ENCODE data around the gene PDE3A.

DNA sequence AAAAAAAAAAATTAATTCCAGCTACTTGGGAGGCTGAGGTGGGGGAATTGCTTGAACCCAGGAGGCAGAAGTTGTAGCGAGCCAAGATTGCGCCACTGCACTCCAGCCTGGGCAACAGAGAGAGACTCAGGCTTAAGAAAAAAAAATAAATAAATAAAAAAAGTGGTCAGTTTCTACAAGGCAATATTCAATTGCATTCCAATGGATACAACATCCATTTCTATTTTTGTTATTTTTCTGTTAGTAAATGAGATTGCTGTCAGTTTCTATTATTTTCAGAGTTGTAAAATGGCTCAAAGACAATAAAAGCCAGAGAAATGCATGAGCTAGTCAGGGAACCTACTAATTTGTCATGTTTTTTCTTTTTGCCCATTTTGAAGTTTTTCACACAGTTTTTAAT, 119.2 kb downstream of the PDE3A start:
- TF ChIP-seq, protein P1, sequence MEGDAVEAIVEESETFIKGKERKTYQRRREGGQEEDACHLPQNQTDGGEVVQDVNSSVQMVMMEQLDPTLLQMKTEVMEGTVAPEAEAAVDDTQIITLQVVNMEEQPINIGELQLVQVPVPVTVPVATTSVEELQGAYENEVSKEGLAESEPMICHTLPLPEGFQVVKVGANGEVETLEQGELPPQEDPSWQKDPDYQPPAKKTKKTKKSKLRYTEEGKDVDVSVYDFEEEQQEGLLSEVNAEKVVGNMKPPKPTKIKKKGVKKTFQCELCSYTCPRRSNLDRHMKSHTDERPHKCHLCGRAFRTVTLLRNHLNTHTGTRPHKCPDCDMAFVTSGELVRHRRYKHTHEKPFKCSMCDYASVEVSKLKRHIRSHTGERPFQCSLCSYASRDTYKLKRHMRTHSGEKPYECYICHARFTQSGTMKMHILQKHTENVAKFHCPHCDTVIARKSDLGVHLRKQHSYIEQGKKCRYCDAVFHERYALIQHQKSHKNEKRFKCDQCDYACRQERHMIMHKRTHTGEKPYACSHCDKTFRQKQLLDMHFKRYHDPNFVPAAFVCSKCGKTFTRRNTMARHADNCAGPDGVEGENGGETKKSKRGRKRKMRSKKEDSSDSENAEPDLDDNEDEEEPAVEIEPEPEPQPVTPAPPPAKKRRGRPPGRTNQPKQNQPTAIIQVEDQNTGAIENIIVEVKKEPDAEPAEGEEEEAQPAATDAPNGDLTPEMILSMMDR (conservative IDR thresholded peaks at IDR 0.05) = no peak
- TF ChIP-seq ZFX (IDR thresholded peaks at IDR 0.05) = no peak
